Heart left ventricle (tissue), 13 donors: ENCODE measurements around the gene DNAH14.

Experiments used
- POLR2A ChIP-seq, 2 donors: fragments of 450-650 bp; IDR thresholded peaks; one replicate each; pipeline ENCODE4 v1.6.1; 2017; ENCODE audit warnings: antibody characterized with exemption in 2 of 2, mild to moderate bottlenecking in 2 of 2, moderate library complexity in 2 of 2
- TF ChIP-seq, protein P1 (sequence below), 12 donors: fragments of 200-600 bp; sonication (generic) in 4 of 12; IDR thresholded peaks; one replicate each; pipeline versions ENCODE4 v1.5.0 to v1.8.0; 2018 to 2022; ENCODE audit warnings: antibody characterized with exemption in 12 of 12, mild to moderate bottlenecking in 5 of 12
- donor health status: ischemic (EF 13 %, LVEDD 7.1; RV severe dilation, severe dysfunction).
- donor health status: DM: no; HTN: yes; CAD: no.
- donor health status: DM: no; HTN: no; CAD: no.
- donor health status: ischemic (EF 25% LVEDD 6.9; RV normal size, moderate dysfunction).
- donor health status: ischemic (EF 25% LVEDD 5.7; RV mildly dilated, moderate dysfunction).
- donor health status: ischemic (EF 35%, LVEDD 5.7; RV mildly dilated, moderate dysfunction).
- donor health status: nonischemic (EF 11% LVEDD 7.7; RV severe dilation, severe dysfunction).
- donor health status: DM: yes; HTN: yes; CAD: no.
- donor health status: PGD.
- donor health status: ischemic (EF 29% LVEDD 5.4; RV normal size, mild dysfunction).
- donor health status: nonischemic (EF 23%, LVEDD 6.1; RV moderate dilation, normal function).

GRCh38 chr1:225290244-225290643 lies 360.8 kb downstream of the DNAH14 start:
- TF ChIP-seq, protein P1, sequence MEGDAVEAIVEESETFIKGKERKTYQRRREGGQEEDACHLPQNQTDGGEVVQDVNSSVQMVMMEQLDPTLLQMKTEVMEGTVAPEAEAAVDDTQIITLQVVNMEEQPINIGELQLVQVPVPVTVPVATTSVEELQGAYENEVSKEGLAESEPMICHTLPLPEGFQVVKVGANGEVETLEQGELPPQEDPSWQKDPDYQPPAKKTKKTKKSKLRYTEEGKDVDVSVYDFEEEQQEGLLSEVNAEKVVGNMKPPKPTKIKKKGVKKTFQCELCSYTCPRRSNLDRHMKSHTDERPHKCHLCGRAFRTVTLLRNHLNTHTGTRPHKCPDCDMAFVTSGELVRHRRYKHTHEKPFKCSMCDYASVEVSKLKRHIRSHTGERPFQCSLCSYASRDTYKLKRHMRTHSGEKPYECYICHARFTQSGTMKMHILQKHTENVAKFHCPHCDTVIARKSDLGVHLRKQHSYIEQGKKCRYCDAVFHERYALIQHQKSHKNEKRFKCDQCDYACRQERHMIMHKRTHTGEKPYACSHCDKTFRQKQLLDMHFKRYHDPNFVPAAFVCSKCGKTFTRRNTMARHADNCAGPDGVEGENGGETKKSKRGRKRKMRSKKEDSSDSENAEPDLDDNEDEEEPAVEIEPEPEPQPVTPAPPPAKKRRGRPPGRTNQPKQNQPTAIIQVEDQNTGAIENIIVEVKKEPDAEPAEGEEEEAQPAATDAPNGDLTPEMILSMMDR (IDR thresholded peaks at IDR 0.05) = no peak
- TF ChIP-seq POLR2A (IDR thresholded peaks at IDR 0.05) = no peak
